HepG2 (cell line): ENCODE data around the gene HNRNPL. TPM values are rescaled to one million over a fixed set of nuclear protein-coding genes. Genes with fewer than 3 reads are reported as not detected.

Source experiments
- ATAC-seq: fragments of 200-7000 bp; cut with Tn5 transposase; 3 replicates; pipeline ENCODE4 v1.9.1; 2020; ENCODE audit warnings: mild to moderate bottlenecking, moderate library complexity
- BruUV-seq: library from RNA; stranded (reverse); fragments of 400-500 nt; replicated peaks from 2 replicates; lab custom pipeline; 2021; lab: Mats Ljungman, UMichigan
- CTCF ChIA-PET: fragments of 300-600 bp; formaldehyde crosslinking; extraction: SDS; loops from one replicate; lab custom pipeline; 2021; ENCODE audit warnings: low total read pairs, inconsistent platforms, low intra/inter-chr PET ratio; lab: Yijun Ruan, JAX
- POLR2A ChIA-PET: fragments of 350-600 bp; sonication (Branson Sonifier 250); formaldehyde crosslinking; loops from one replicate; lab custom pipeline; 2020; ENCODE audit warnings: antibody characterized with exemption, inconsistent platforms; lab: Yijun Ruan, JAX
- DNase-seq: peaks from one replicate; pipeline ENCODE4 v3.0.0-alpha.2; 2015; ENCODE audit warnings: low spot score
- FAIRE-seq: peaks from 3 replicates; lab custom pipeline; 2011; peaks lifted over from hg19 to GRCh38; lab: Jason Lieb, UNC
- H2AFZ ChIP-seq: one replicate; pipeline ENCODE4 v1.6.1; 2011; ENCODE audit warnings: low read length, inconsistent platforms
- H3K27ac ChIP-seq: fragments of 300-600 bp; 3 replicates; pipeline ENCODE4 v1.8.0; 2011; ENCODE audit warnings: mixed run types, mild to moderate bottlenecking, mixed read lengths, low read length, inconsistent platforms; ENCODE audit not compliant: insufficient read depth; ENCODE audit errors: extremely low read length
- H3K27me3 ChIP-seq, 2 experiments: fragments of 200-600 bp in 1 of 2; 2 replicates in 1 of 2; 3 replicates in 1 of 2; pipeline versions ENCODE4 v1.6.0 to v1.8.0; 2011; ENCODE audit warnings: low read length in 2 of 2, mild to moderate bottlenecking in 2 of 2, moderate library complexity in 2 of 2, inconsistent platforms in 1 of 2; ENCODE audit not compliant: insufficient read depth in 2 of 2, control insufficient read depth in 1 of 2
- H3K36me3 ChIP-seq, 2 experiments: fragments of 200-600 bp in 1 of 2; replicated peaks in 1 of 2; 2 replicates in 1 of 2; 3 replicates in 1 of 2; pipeline versions ENCODE4 v1.5.1 to v1.8.0; 2011; ENCODE audit warnings: low read length in 2 of 2, inconsistent platforms in 1 of 2; ENCODE audit not compliant: insufficient read depth in 2 of 2, control insufficient read depth in 1 of 2
- H3K4me1 ChIP-seq: 2 replicates; pipeline ENCODE4 v1.5.1; 2012; ENCODE audit warnings: low read length, inconsistent platforms; ENCODE audit not compliant: insufficient read depth
- H3K4me2 ChIP-seq: 2 replicates; pipeline ENCODE4 v1.6.0; 2011; ENCODE audit warnings: low read depth, low read length, inconsistent platforms
- H3K4me3 ChIP-seq, 3 experiments: fragments of 200-600 bp in 1 of 3; sonication (generic), shearing (Covaris generic) in 1 of 3; replicated peaks in 1 of 3; 2 replicates each; pipeline ENCODE4 v1.5.1; 2011 to 2016; ENCODE audit warnings: low read length in 3 of 3, inconsistent platforms in 2 of 3, low read depth in 2 of 3, mild to moderate bottlenecking in 2 of 3, control low read depth in 1 of 3, mixed read lengths in 1 of 3; ENCODE audit not compliant: insufficient read depth in 1 of 3
- H3K79me2 ChIP-seq: one replicate; pipeline ENCODE4 v1.6.1; 2011; ENCODE audit warnings: low read length, inconsistent platforms; ENCODE audit not compliant: insufficient read depth
- H3K9ac ChIP-seq: 2 replicates; pipeline ENCODE4 v1.6.0; 2011; ENCODE audit warnings: mild to moderate bottlenecking, low read depth, low read length, inconsistent platforms; ENCODE audit not compliant: insufficient read depth
- H3K9me3 ChIP-seq: 2 replicates; pipeline ENCODE4 v1.5.1; 2012; ENCODE audit warnings: mild to moderate bottlenecking, low read length
- H4K20me1 ChIP-seq: 2 replicates; pipeline ENCODE4 v1.6.0; 2011; ENCODE audit warnings: inconsistent platforms, mild to moderate bottlenecking, low read length, moderate library complexity; ENCODE audit not compliant: insufficient read depth
- MED8 ChIP-seq: sonication (generic); formaldehyde crosslinking; IDR thresholded peaks from 2 replicates; pipeline ENCODE4 v1.8.1; 2023; ENCODE audit warnings: mild to moderate bottlenecking, missing genetic modification reagents; ENCODE audit not compliant: insufficient replicate concordance
- SATB2 ChIP-seq: sonication (generic); formaldehyde crosslinking; IDR thresholded peaks from 2 replicates; pipeline ENCODE4 v1.5.0; 2020; ENCODE audit warnings: missing genetic modification reagents
- SIN3B ChIP-seq: fragments of 150-350 bp; IDR thresholded peaks from 2 replicates; pipeline ENCODE4 v1.6.1; 2014; ENCODE audit warnings: low read length
- WGBS: methylation state at CpG from one replicate; pipeline ENCODE4 v1.1.6; 2017; ENCODE audit warnings: low lambda C conversion rate; 5-methylcytosine and 5-hydroxymethylcytosine counted together
- in situ Hi-C: cut with HindIII; loops from 2 replicates; pipeline ENCODE4 v1.10.0; 2017; ENCODE audit warnings: low pct_unique_long_range_greater_than_20kb; ENCODE audit not compliant: extremely low pct_ligation_motif_present
- intact Hi-C: fragments of 100-400 bp; cut with micrococcal nuclease; formaldehyde crosslinking; loops from one replicate; pipeline ENCODE4 v1.10.0; 2022; ENCODE audit not compliant: unreplicated experiment
- polyA plus RNA-seq, 8 experiments: library from polyadenylated mRNA; depleted of rRNA in 3 of 8; stranded (reverse) in 7 of 8; unstranded in 1 of 8; fragments of >200 nt; fragmentation: Illumina TruSeq in 4 of 8; extraction: Trizol in 4 of 8; gene quantifications; 2 replicates each; pipeline versions ENCODE4 v1.2.1 to v1.2.3, GENCODE V29; 2011 to 2016; ENCODE audit warnings: low read depth in 4 of 8, missing spikeins in 1 of 8, mixed read lengths in 1 of 8; ENCODE audit not compliant: insufficient read depth in 1 of 8
- total RNA-seq, 5 experiments: library from RNA; depleted of rRNA; stranded (reverse); fragments of >200 nt; fragmentation: Illumina TruSeq; extraction: Trizol; gene quantifications; 2 replicates each; pipeline ENCODE4 v1.2.3, GENCODE V29; 2016; ENCODE audit warnings: low read depth in 1 of 5
- TF ChIP-seq, protein P1 (sequence below): sonication (generic); formaldehyde crosslinking; IDR thresholded peaks from 2 replicates; pipeline ENCODE4 v1.4.0; 2020; ENCODE audit warnings: missing genetic modification reagents
- TF ChIP-seq, protein P2 (sequence below): sonication (generic); formaldehyde crosslinking; conservative IDR thresholded peaks from 2 replicates; pipeline ENCODE4 v1.4.0; 2020; ENCODE audit warnings: mild to moderate bottlenecking, missing genetic modification reagents, moderate library complexity
- TF ChIP-seq, protein P3 (sequence below), 2 experiments: IDR thresholded peaks; 2 replicates each; pipeline ENCODE4 v1.6.1; 2011 to 2012; ENCODE audit warnings: low read length in 2 of 2, borderline replicate concordance in 1 of 2, low read depth in 1 of 2, mild to moderate bottlenecking in 1 of 2, moderate library complexity in 1 of 2

The HNRNPL gene
- total and polyA plus RNA-seq, 2 of the 13 experiments (the other 11 are each of a cell fraction or from before 2014, with no cell fraction given), result 156 to 278 TPM

DNA sequence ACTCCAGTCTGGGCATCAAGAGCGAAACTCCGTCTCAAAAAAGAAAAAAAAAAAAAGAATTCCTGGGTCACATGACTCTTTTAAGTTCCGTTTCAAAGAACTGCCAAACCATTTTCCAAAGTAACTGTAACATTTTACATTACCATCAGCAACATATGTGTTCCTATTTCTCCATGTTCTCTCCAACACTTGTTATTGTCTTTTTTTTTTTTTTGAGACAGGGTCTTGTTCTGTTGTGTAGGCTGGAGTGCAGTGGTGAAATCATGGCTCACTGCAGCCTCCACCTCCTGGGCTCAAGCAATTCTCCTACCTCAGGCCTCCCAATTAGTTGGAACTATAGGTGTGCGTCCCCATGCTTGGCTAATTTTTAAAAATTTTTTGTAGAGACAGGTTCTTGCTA, 54.2 kb downstream of the HNRNPL start:
- Histone ChIP-seq H2AFZ (no peak overlapping the region), H3K4me2 (no peak overlapping the region), H3K4me1 (peaks cover 17% of the 10 kb centered on the region), H3K79me2 (no peaks in the 10 kb centered on the region), H3K4me3 (no peak overlapping the region), H3K27me3 (no peaks in the 10 kb centered on the region), H3K9me3 (no peaks in the 10 kb centered on the region), H4K20me1 (no peaks in the 10 kb centered on the region), H3K36me3 (no peaks in the 10 kb centered on the region), H3K27ac (no peak overlapping the region), H3K9ac (no peak overlapping the region)
- ATAC-seq (no peak), DNase-seq (no peak), FAIRE-seq (no peak)
- CTCF ChIA-PET, result no interaction called here
- BruUV-seq, result no TSS peak
- TF ChIP-seq, protein P1, sequence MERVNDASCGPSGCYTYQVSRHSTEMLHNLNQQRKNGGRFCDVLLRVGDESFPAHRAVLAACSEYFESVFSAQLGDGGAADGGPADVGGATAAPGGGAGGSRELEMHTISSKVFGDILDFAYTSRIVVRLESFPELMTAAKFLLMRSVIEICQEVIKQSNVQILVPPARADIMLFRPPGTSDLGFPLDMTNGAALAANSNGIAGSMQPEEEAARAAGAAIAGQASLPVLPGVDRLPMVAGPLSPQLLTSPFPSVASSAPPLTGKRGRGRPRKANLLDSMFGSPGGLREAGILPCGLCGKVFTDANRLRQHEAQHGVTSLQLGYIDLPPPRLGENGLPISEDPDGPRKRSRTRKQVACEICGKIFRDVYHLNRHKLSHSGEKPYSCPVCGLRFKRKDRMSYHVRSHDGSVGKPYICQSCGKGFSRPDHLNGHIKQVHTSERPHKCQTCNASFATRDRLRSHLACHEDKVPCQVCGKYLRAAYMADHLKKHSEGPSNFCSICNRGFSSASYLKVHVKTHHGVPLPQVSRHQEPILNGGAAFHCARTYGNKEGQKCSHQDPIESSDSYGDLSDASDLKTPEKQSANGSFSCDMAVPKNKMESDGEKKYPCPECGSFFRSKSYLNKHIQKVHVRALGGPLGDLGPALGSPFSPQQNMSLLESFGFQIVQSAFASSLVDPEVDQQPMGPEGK, result no peak
- TF ChIP-seq SATB2 (CRISPR knock-in tag) (no peak), MED8 (no peak), SIN3B (no peak)
- TF ChIP-seq, protein P2, sequence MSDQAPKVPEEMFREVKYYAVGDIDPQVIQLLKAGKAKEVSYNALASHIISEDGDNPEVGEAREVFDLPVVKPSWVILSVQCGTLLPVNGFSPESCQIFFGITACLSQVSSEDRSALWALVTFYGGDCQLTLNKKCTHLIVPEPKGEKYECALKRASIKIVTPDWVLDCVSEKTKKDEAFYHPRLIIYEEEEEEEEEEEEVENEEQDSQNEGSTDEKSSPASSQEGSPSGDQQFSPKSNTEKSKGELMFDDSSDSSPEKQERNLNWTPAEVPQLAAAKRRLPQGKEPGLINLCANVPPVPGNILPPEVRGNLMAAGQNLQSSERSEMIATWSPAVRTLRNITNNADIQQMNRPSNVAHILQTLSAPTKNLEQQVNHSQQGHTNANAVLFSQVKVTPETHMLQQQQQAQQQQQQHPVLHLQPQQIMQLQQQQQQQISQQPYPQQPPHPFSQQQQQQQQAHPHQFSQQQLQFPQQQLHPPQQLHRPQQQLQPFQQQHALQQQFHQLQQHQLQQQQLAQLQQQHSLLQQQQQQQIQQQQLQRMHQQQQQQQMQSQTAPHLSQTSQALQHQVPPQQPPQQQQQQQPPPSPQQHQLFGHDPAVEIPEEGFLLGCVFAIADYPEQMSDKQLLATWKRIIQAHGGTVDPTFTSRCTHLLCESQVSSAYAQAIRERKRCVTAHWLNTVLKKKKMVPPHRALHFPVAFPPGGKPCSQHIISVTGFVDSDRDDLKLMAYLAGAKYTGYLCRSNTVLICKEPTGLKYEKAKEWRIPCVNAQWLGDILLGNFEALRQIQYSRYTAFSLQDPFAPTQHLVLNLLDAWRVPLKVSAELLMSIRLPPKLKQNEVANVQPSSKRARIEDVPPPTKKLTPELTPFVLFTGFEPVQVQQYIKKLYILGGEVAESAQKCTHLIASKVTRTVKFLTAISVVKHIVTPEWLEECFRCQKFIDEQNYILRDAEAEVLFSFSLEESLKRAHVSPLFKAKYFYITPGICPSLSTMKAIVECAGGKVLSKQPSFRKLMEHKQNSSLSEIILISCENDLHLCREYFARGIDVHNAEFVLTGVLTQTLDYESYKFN (CRISPR knock-in tag), result no peak
- TF ChIP-seq, protein P3, sequence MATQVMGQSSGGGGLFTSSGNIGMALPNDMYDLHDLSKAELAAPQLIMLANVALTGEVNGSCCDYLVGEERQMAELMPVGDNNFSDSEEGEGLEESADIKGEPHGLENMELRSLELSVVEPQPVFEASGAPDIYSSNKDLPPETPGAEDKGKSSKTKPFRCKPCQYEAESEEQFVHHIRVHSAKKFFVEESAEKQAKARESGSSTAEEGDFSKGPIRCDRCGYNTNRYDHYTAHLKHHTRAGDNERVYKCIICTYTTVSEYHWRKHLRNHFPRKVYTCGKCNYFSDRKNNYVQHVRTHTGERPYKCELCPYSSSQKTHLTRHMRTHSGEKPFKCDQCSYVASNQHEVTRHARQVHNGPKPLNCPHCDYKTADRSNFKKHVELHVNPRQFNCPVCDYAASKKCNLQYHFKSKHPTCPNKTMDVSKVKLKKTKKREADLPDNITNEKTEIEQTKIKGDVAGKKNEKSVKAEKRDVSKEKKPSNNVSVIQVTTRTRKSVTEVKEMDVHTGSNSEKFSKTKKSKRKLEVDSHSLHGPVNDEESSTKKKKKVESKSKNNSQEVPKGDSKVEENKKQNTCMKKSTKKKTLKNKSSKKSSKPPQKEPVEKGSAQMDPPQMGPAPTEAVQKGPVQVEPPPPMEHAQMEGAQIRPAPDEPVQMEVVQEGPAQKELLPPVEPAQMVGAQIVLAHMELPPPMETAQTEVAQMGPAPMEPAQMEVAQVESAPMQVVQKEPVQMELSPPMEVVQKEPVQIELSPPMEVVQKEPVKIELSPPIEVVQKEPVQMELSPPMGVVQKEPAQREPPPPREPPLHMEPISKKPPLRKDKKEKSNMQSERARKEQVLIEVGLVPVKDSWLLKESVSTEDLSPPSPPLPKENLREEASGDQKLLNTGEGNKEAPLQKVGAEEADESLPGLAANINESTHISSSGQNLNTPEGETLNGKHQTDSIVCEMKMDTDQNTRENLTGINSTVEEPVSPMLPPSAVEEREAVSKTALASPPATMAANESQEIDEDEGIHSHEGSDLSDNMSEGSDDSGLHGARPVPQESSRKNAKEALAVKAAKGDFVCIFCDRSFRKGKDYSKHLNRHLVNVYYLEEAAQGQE (IDR thresholded peaks at IDR 0.05; ENCODE audit: borderline replicate concordance in 1 of 2, low read depth in 1 of 2, low read length in 2 of 2), result no peak
- 71% methylated on average over 4 of the region's 4 CpGs for WGBS
- in situ Hi-C loops (no loop called here), intact Hi-C loops (no loop called here)
- POLR2A ChIA-PET, result no interaction called here
